ENCODE data around the gene CDC42EP4. TPM values are rescaled to one million over a fixed set of nuclear protein-coding genes. Genes with fewer than 3 reads are reported as not detected.

The CDC42EP4 gene
- total and polyA plus RNA-seq, 10 of the 15 experiments (the other 5 are each of a cell fraction or from before 2014, with no cell fraction given) = 0.05 to 7.1 (median 2.7) TPM

DNA sequence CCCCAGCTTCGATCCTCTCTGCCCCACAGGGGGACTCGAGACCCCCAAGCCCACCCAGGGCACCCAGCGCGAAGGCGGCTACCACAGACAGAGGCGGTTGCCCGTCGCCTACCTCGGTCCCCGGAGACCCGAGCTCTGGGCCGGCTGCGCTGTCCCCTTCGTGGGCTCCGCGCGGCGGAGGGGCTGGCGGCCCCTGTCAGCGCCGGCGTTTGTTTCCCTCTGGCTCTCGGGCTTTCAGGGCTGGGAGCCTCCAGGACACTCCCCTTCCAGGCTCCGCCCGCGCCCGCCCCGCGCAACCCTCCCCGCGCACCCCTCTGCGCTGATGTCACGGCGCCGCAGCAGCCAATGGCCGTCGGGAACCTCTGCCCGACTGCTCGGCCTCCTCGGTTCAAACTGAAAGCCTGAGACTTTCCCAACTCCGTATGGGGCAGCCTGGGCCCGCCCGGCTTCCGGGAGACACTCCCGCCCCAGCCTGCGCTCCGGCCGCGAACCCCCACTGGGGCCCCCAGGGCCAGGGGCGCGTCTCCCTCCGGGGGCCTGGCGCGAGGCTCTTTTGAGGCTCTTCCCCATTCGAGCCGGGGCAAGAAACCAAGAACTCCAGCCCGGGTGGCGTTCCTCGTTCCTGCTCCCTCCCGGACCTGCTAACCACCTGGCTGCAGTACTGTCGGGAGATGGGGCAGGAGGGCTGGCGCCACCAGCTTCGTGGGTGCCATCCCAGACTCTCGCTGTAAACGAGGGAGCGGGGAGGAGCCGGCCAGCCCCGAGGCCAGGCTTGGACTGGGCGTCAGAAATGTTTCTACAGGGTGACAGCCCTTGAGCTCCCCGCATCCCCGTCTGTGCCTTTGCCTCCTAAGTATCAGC, at the start of gene CDC42EP4 (continued):
- TF ChIP-seq BHLHE40 (IDR thresholded peaks at IDR 0.05; ENCODE audit: borderline replicate concordance in 1 of 2, low read depth in 2 of 2, low read length in 1 of 2) (peak in 1 of 2 experiments; percentile 32; a peak in 1 of 4 replicates), NBN (IDR thresholded peaks at IDR 0.05) (no peak; the same call in 1 of the 2 replicates), ZBED1 (IDR thresholded peaks at IDR 0.05; ENCODE audit: borderline replicate concordance) (no peak), MXI1 (IDR thresholded peaks at IDR 0.05; ENCODE audit: low read depth, low read length) (peak; percentile 73), POLR2A (IDR thresholded peaks at IDR 0.05; ENCODE audit: low read depth, low read length) (peak; percentile 62), BRCA1 (IDR thresholded peaks at IDR 0.05; ENCODE audit: low read depth, low read length) (no peak), HDAC6 (IDR thresholded peaks at IDR 0.05; ENCODE audit: unreplicated experiment) (no peak), IKZF1 (conservative IDR thresholded peaks at IDR 0.05) (peak; percentile 71), RBBP5 (conservative IDR thresholded peaks at IDR 0.05) (no peak), CBX3 (IDR thresholded peaks at IDR 0.05; ENCODE audit: borderline replicate concordance, low read depth) (no peak), RUNX3 (IDR thresholded peaks at IDR 0.05; ENCODE audit: low read length) (no peak), FOXM1 (IDR thresholded peaks at IDR 0.05; ENCODE audit: low read depth, low read length) (no peak), PAX8 (IDR thresholded peaks at IDR 0.05) (no peak), EGR1 (IDR thresholded peaks at IDR 0.05; ENCODE audit: borderline replicate concordance in 1 of 2, low read depth in 2 of 2, low read length in 2 of 2) (no peak), EP300 (IDR thresholded peaks at IDR 0.05; ENCODE audit: borderline replicate concordance in 1 of 2, control insufficient read depth in 1 of 2, low read depth in 2 of 2, low read length in 2 of 2) (no peak), JUND (IDR thresholded peaks at IDR 0.05; ENCODE audit: low read depth, low read length) (no peak), POU2F2 (IDR thresholded peaks at IDR 0.05; ENCODE audit: borderline replicate concordance, low read depth, low read length) (no peak)
- TF ChIP-seq, protein P1, sequence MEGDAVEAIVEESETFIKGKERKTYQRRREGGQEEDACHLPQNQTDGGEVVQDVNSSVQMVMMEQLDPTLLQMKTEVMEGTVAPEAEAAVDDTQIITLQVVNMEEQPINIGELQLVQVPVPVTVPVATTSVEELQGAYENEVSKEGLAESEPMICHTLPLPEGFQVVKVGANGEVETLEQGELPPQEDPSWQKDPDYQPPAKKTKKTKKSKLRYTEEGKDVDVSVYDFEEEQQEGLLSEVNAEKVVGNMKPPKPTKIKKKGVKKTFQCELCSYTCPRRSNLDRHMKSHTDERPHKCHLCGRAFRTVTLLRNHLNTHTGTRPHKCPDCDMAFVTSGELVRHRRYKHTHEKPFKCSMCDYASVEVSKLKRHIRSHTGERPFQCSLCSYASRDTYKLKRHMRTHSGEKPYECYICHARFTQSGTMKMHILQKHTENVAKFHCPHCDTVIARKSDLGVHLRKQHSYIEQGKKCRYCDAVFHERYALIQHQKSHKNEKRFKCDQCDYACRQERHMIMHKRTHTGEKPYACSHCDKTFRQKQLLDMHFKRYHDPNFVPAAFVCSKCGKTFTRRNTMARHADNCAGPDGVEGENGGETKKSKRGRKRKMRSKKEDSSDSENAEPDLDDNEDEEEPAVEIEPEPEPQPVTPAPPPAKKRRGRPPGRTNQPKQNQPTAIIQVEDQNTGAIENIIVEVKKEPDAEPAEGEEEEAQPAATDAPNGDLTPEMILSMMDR (IDR thresholded peaks at IDR 0.05 in 2 of 3, conservative IDR thresholded peaks at IDR 0.05 in 1 of 3; ENCODE audit: control insufficient read depth in 2 of 3, extremely low read depth in 1 of 3, insufficient read depth in 1 of 3, low read depth in 3 of 3, low read length in 3 of 3) = no peak
- TF ChIP-seq, protein P2, sequence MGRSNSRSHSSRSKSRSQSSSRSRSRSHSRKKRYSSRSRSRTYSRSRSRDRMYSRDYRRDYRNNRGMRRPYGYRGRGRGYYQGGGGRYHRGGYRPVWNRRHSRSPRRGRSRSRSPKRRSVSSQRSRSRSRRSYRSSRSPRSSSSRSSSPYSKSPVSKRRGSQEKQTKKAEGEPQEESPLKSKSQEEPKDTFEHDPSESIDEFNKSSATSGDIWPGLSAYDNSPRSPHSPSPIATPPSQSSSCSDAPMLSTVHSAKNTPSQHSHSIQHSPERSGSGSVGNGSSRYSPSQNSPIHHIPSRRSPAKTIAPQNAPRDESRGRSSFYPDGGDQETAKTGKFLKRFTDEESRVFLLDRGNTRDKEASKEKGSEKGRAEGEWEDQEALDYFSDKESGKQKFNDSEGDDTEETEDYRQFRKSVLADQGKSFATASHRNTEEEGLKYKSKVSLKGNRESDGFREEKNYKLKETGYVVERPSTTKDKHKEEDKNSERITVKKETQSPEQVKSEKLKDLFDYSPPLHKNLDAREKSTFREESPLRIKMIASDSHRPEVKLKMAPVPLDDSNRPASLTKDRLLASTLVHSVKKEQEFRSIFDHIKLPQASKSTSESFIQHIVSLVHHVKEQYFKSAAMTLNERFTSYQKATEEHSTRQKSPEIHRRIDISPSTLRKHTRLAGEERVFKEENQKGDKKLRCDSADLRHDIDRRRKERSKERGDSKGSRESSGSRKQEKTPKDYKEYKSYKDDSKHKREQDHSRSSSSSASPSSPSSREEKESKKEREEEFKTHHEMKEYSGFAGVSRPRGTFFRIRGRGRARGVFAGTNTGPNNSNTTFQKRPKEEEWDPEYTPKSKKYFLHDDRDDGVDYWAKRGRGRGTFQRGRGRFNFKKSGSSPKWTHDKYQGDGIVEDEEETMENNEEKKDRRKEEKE (IDR thresholded peaks at IDR 0.05) = no peak
- TF ChIP-seq, protein P3, sequence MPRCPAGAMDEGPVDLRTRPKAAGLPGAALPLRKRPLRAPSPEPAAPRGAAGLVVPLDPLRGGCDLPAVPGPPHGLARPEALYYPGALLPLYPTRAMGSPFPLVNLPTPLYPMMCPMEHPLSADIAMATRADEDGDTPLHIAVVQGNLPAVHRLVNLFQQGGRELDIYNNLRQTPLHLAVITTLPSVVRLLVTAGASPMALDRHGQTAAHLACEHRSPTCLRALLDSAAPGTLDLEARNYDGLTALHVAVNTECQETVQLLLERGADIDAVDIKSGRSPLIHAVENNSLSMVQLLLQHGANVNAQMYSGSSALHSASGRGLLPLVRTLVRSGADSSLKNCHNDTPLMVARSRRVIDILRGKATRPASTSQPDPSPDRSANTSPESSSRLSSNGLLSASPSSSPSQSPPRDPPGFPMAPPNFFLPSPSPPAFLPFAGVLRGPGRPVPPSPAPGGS (IDR thresholded peaks at IDR 0.05; ENCODE audit: borderline replicate concordance, insufficient read depth, low read depth, low read length, poor library complexity, severe bottlenecking) = no peak
- TF ChIP-seq, protein P4, sequence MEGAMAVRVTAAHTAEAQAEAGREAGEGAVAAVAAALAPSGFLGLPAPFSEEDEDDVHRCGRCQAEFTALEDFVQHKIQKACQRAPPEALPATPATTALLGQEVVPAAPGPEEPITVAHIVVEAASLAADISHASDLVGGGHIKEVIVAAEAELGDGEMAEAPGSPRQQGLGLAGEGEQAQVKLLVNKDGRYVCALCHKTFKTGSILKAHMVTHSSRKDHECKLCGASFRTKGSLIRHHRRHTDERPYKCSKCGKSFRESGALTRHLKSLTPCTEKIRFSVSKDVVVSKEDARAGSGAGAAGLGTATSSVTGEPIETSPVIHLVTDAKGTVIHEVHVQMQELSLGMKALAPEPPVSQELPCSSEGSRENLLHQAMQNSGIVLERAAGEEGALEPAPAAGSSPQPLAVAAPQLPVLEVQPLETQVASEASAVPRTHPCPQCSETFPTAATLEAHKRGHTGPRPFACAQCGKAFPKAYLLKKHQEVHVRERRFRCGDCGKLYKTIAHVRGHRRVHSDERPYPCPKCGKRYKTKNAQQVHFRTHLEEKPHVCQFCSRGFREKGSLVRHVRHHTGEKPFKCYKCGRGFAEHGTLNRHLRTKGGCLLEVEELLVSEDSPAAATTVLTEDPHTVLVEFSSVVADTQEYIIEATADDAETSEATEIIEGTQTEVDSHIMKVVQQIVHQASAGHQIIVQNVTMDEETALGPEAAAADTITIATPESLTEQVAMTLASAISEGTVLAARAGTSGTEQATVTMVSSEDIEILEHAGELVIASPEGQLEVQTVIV (IDR thresholded peaks at IDR 0.05; ENCODE audit: borderline replicate concordance, partially characterized antibody) = no peak

Measured in GM12878 (cell line).